B cell (primary cell): ENCODE measurements around the gene ATG7. TPM values are rescaled to one million over a fixed set of nuclear protein-coding genes. Genes with fewer than 3 reads are reported as not detected.
"Not testable (repeated sequence)": the region's sequence is repeated elsewhere in the genome, so short reads cannot be mapped to it uniquely, and the experiment has no call there.

Experiments
- ATAC-seq: fragments of 200-7000 bp; cut with Tn5 transposase; one replicate; pipeline ENCODE4 v1.10.0; 2021; ENCODE audit warnings: low read depth, mild to moderate bottlenecking, moderate number of reproducible peaks, moderate library complexity
- CTCF ChIA-PET: fragments of 350-600 bp; sonication (Branson Sonifier 250); formaldehyde crosslinking; loops from one replicate; lab custom pipeline; 2021; ENCODE audit warnings: antibody characterized with exemption, inconsistent platforms; lab: Charles Lee
- POLR2A ChIA-PET: fragments of 350-600 bp; sonication (Branson Sonifier 250); formaldehyde crosslinking; loops from one replicate; lab custom pipeline; 2021; ENCODE audit warnings: antibody characterized with exemption; lab: Charles Lee
- DNase-seq: peaks from one replicate; pipeline ENCODE4 v3.0.0; 2013
- H2AFZ ChIP-seq: 2 replicates; pipeline ENCODE4 v1.6.1; 2012; ENCODE audit warnings: mild to moderate bottlenecking, low read depth, low read length; ENCODE audit not compliant: insufficient read depth, poor library complexity, severe bottlenecking
- H3K27ac ChIP-seq, 2 donors: 1 replicate in 1 of 2; 2 replicates in 1 of 2; pipeline ENCODE4 v1.5.1; 2012 to 2013; ENCODE audit warnings: low read length in 2 of 2, mild to moderate bottlenecking in 2 of 2, moderate library complexity in 1 of 2
- H3K27me3 ChIP-seq, 4 experiments: fragments of 200-600 bp in 1 of 4; sonication (generic) in 1 of 4; replicated peaks in 1 of 4; 1 replicate in 2 of 4; 2 replicates in 2 of 4; pipeline versions ENCODE4 v1.6.1 to v1.7.0; 2013 to 2016; ENCODE audit warnings: low read length in 3 of 4, mild to moderate bottlenecking in 2 of 4, mixed read lengths in 1 of 4, moderate library complexity in 1 of 4; ENCODE audit not compliant: insufficient read depth in 4 of 4, control insufficient read depth in 3 of 4; ENCODE audit errors: control extremely low read depth in 1 of 4
- H3K36me3 ChIP-seq, 2 experiments: replicated peaks in 1 of 2; 1 replicate in 1 of 2; 2 replicates in 1 of 2; pipeline versions ENCODE4 v1.6.1 to v1.7.1; 2013; ENCODE audit warnings: low read length in 1 of 2; ENCODE audit not compliant: insufficient read depth in 2 of 2, control insufficient read depth in 1 of 2; ENCODE audit errors: control extremely low read depth in 1 of 2, extremely low read depth in 1 of 2
- H3K4me1 ChIP-seq, 2 donors: fragments of 200-600 bp in 1 of 2; sonication (generic) in 1 of 2; 1 replicate in 1 of 2; 2 replicates in 1 of 2; pipeline versions ENCODE4 v1.5.1 to v1.6.1; 2013 to 2017; ENCODE audit warnings: low read length in 2 of 2; ENCODE audit not compliant: control insufficient read depth in 2 of 2, insufficient read depth in 2 of 2
- H3K4me2 ChIP-seq: replicated peaks from 2 replicates; pipeline ENCODE3; 2012; ENCODE audit warnings: mild to moderate bottlenecking, low read depth, low read length; ENCODE audit not compliant: poor library complexity, severe bottlenecking
- H3K4me3 ChIP-seq, 5 experiments: fragments of 200-600 bp in 1 of 5; sonication (generic) in 1 of 5; 1 replicate in 3 of 5; 2 replicates in 2 of 5; pipeline versions ENCODE4 v1.5.1 to v1.7.0; 2011 to 2016; ENCODE audit warnings: low read length in 4 of 5, mild to moderate bottlenecking in 4 of 5, low read depth in 2 of 5, control low read depth in 1 of 5, moderate library complexity in 1 of 5; ENCODE audit not compliant: insufficient read depth in 1 of 5; ENCODE audit errors: control extremely low read depth in 1 of 5, extremely low read depth in 1 of 5
- H3K79me2 ChIP-seq: fragments of 200-600 bp; sonication (generic); one replicate; pipeline ENCODE4 v1.6.0; 2016; ENCODE audit warnings: low read length; ENCODE audit not compliant: control insufficient read depth, insufficient read depth
- H3K9ac ChIP-seq: fragments of 200-600 bp; sonication (generic); 2 replicates; pipeline ENCODE4 v1.6.1; 2017; ENCODE audit warnings: mild to moderate bottlenecking, low read length, moderate library complexity
- H3K9me3 ChIP-seq, 3 donors: one replicate each; pipeline versions ENCODE4 v1.6.1 to v1.7.1; 2013; ENCODE audit warnings: low read length in 2 of 3; ENCODE audit not compliant: control insufficient read depth in 2 of 3, insufficient read depth in 1 of 3; ENCODE audit errors: control extremely low read depth in 1 of 3
- H4K20me1 ChIP-seq: 2 replicates; pipeline ENCODE4 v1.6.0; 2012; ENCODE audit warnings: mild to moderate bottlenecking, low read length; ENCODE audit not compliant: insufficient read depth, control insufficient read depth, poor library complexity, severe bottlenecking
- H3K27ac Mint-ChIP-seq: one replicate; pipeline ENCODE4 v1.8.0; 2021; ENCODE audit warnings: mixed read lengths
- H3K27me3 Mint-ChIP-seq: one replicate; pipeline ENCODE4 v1.8.0; 2021; ENCODE audit warnings: mixed read lengths
- H3K4me1 Mint-ChIP-seq: one replicate; pipeline ENCODE4 v1.8.0; 2021; ENCODE audit warnings: mixed read lengths
- H3K4me3 Mint-ChIP-seq: one replicate; pipeline ENCODE4 v1.8.0; 2021; ENCODE audit warnings: mixed read lengths
- H3K9me3 Mint-ChIP-seq: one replicate; pipeline ENCODE4 v1.8.0; 2022; ENCODE audit warnings: mixed read lengths; ENCODE audit not compliant: insufficient read depth
- EZH2 ChIP-seq: IDR thresholded peaks from 2 replicates; pipeline ENCODE4 v1.6.1; 2012; ENCODE audit warnings: borderline replicate concordance, low read depth, mild to moderate bottlenecking, moderate library complexity, low read length; ENCODE audit not compliant: insufficient read depth, poor library complexity, severe bottlenecking
- WGBS: methylation state at CpG from one replicate; pipeline ENCODE4 v1.1.5; 2013; ENCODE audit warnings: missing lambda C conversion rate; ENCODE audit not compliant: insufficient coverage; 5-methylcytosine and 5-hydroxymethylcytosine counted together
- intact Hi-C: fragments of 100-400 bp; cut with micrococcal nuclease; formaldehyde crosslinking; loops from one replicate; pipeline ENCODE4 v1.10.0; 2022
- polyA plus RNA-seq: library from polyadenylated mRNA; depleted of rRNA; stranded (reverse); fragments of >200 nt; gene quantifications from 2 replicates; pipeline ENCODE4 v1.2.3, GENCODE V29; 2012
- total RNA-seq, 2 donors: library from RNA; stranded (reverse); fragments of 120-200 nt in 1 of 2; gene quantifications; 1 replicate in 1 of 2; 2 replicates in 1 of 2; pipeline versions ENCODE4 v1.2.3 to v1.2.4, GENCODE V29; 2013 to 2022
- TF ChIP-seq, protein P1 (sequence below): fragments of 200-600 bp; IDR thresholded peaks from one replicate; pipeline ENCODE4 v1.8.0; 2022; ENCODE audit warnings: antibody characterized with exemption, mild to moderate bottlenecking

The ATG7 gene
- total and polyA plus RNA-seq, 2 donors (not counting 1 experiment from before 2014, with no cell fraction given), result 13.9 to 66.4 TPM

DNA sequence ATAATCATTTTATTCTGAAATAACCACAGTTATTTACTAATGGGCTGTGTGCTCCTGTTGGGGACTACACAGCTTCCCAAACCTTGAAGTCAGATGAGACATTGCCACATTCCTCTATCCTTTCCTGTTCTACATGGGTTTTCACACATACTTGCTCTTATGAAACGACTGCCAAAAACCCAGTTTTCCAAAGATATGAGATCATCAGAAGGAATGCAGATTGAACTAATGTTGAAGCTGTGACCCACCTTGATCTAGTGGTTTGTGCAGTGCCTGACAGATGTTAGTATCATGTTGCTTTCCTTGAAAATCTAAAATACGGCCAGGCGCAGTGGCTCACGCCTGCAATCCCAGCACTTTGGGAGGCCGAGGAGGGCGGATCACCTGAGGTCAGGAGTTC is 226.9 kb downstream of the ATG7 start:
- Histone ChIP-seq H3K9me3 (peaks cover 0 to 4% (median 0%) of the 10 kb centered on the region in 3 donors), H3K4me3 (no peak overlapping the region), H4K20me1 (no peaks in the 10 kb centered on the region), H3K9ac (no peak overlapping the region), H3K79me2 (no peaks in the 10 kb centered on the region), H3K4me2 (no peak overlapping the region), H2AFZ (no peak overlapping the region), H3K27me3 (no peaks in the 10 kb centered on the region), H3K36me3 (no peaks in the 10 kb centered on the region), H3K27ac (no peak overlapping the region), H3K4me1 (no peaks in the 10 kb centered on the region)
- no peak overlapping the region for H3K4me3 Mint-ChIP-seq
- ChIA-PET CTCF (no interaction called here), POLR2A (no interaction called here)
- TF ChIP-seq EZH2, result no peak
- TF ChIP-seq, protein P1, sequence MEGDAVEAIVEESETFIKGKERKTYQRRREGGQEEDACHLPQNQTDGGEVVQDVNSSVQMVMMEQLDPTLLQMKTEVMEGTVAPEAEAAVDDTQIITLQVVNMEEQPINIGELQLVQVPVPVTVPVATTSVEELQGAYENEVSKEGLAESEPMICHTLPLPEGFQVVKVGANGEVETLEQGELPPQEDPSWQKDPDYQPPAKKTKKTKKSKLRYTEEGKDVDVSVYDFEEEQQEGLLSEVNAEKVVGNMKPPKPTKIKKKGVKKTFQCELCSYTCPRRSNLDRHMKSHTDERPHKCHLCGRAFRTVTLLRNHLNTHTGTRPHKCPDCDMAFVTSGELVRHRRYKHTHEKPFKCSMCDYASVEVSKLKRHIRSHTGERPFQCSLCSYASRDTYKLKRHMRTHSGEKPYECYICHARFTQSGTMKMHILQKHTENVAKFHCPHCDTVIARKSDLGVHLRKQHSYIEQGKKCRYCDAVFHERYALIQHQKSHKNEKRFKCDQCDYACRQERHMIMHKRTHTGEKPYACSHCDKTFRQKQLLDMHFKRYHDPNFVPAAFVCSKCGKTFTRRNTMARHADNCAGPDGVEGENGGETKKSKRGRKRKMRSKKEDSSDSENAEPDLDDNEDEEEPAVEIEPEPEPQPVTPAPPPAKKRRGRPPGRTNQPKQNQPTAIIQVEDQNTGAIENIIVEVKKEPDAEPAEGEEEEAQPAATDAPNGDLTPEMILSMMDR, result no peak
- no peak overlapping the region for H3K27ac Mint-ChIP-seq
- no peak for ATAC-seq
- H3K27me3 Mint-ChIP-seq, result no peaks in the 10 kb centered on the region
- H3K9me3 Mint-ChIP-seq, result no peaks in the 10 kb centered on the region
- intact Hi-C loops, result no loop called here
- H3K4me1 Mint-ChIP-seq, result no peaks in the 10 kb centered on the region
- no peak for DNase-seq
- WGBS, result 100% methylated on average over 3 of the region's 6 CpGs

DNA sequence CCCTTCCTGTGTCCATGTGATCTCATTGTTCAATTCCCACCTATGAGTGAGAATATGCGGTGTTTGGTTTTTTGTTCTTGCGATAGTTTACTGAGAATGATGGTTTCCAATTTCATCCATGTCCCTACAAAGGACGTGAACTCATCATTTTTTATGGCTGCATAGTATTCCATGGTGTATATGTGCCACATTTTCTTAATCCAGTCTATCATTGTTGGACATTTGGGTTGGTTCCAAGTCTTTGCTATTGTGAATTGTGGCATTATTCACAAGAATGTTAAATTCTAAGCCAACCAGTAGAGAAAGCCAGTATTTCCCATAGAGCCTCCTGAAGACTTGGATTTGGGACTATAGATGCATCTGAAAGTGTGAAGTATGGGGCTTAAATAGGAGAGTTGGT is 230.2 kb downstream of the ATG7 start:
- DNase-seq, H3K4me1 ChIP-seq, H3K27ac ChIP-seq, ATAC-seq, H3K36me3 ChIP-seq, H3K4me3 Mint-ChIP-seq, H3K9ac ChIP-seq, H3K27me3 Mint-ChIP-seq, H3K79me2 ChIP-seq, H3K4me3 ChIP-seq, H3K9me3 Mint-ChIP-seq, POLR2A ChIA-PET, H3K27ac Mint-ChIP-seq, H3K4me1 Mint-ChIP-seq, H3K4me2 ChIP-seq, H2AFZ ChIP-seq, H3K9me3 ChIP-seq, CTCF ChIA-PET, H3K27me3 ChIP-seq, H4K20me1 ChIP-seq, intact Hi-C loops: not testable (repeated sequence)
- no CpG with 5 or more reads among the region's 3 CpGs for WGBS
